Mononuclear cell (primary cell): ENCODE measurements around the gene JAK1. TPM values are rescaled to one million over a fixed set of nuclear protein-coding genes. Genes with fewer than 3 reads are reported as not detected.
"Not testable (repeated sequence)": the region's sequence is repeated elsewhere in the genome, so short reads cannot be mapped to it uniquely, and the experiment has no call there.

Experiments used
- H3K27me3 ChIP-seq: 2 replicates; pipeline ENCODE4 v1.6.0; 2011; ENCODE audit warnings: low read length, control low read depth; ENCODE audit not compliant: insufficient read depth
- H3K4me1 ChIP-seq: 2 replicates; pipeline ENCODE4 v1.5.1; 2011; ENCODE audit warnings: mild to moderate bottlenecking, low read length, control low read depth; ENCODE audit not compliant: insufficient read depth
- H3K4me3 ChIP-seq: 2 replicates; pipeline ENCODE4 v1.5.1; 2011; ENCODE audit warnings: mild to moderate bottlenecking, low read length, moderate library complexity
- H3K9me3 ChIP-seq: 2 replicates; pipeline ENCODE4 v1.5.1; 2011; ENCODE audit warnings: low read depth, mild to moderate bottlenecking, control low read depth, low read length
- total RNA-seq: library from RNA; depleted of rRNA; stranded (reverse); fragments of >200 nt; gene quantifications from one replicate; pipeline ENCODE4 v1.2.3, GENCODE V29; 2012

JAK1 gene
- total RNA-seq, 1 donor = 345 TPM

DNA sequence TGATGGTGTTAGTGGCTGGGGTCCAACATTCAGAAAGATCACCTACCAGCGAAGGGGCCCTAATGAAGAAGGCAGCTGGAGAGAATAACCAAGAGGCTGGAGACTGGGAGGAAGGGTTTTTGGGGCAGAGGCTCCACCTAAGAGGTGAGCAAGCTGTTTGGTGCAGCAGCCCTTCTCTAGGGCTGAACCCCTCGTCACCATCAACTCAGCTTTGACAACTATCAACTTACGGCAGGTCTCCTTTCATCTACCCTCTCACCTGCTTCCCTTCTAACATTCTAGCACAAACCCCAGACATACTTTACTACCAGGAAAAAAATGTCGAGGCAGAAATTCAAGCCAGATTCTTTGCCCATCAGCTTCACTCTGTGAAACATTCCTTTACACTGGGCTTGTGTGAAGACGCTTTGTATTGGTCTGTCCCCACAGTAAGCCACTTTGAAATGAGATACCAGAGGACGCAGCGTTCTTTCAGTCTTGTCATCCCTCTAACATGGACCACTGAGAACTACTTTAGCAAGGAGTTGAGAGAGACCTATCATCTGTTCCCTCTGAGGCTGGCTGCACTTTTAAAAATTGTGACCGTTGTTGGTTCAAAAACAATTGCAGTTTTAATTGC, 136.8 kb downstream of the JAK1 start:
- H3K9me3 ChIP-seq = no peaks in the 10 kb centered on the region
- peaks cover 18% of the 10 kb centered on the region for H3K4me1 ChIP-seq
- no peaks in the 10 kb centered on the region for H3K27me3 ChIP-seq
- no peak overlapping the region for H3K4me3 ChIP-seq

DNA sequence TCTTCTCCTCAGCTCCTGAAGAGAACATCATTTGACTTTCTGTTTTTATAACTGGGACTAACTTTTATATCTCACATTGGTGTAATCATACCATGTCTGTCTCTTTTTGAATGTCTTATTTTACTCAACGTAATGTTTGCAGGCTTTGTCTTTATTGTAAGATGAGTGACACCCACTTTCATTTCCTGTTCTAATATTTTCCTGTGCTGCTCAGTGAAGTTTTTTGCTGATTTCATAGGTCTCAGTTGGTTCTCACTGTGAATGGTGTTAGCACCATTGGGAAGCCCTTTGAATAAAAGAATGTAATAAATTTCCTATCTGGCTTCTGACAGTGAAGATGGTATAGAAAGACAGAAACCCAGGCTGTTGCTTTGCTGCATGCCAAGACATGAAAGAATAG, 137.5 kb downstream of the JAK1 start:
- no peaks in the 10 kb centered on the region for H3K9me3 ChIP-seq
- H3K4me3 ChIP-seq = no peak overlapping the region
- peaks cover 18% of the 10 kb centered on the region for H3K4me1 ChIP-seq
- no peaks in the 10 kb centered on the region for H3K27me3 ChIP-seq

DNA sequence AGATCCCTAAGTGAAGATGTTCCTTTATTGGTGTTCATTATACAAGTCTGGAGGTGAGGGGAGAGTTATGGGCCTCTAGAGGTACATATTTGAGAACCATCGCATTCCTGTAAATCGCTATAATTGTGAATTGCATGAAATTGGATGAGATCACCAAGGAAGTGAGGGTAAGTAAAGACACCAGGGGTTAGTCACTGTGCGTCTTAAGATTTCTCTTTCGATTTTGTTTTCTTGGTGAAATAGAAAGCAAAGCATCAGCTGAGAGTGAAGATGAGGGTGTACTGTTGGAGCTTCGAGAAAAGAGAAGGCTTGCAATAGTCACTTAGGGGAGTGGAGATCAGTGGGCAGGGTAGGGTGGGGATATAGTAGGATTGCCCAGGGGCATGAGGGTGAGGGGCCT, 139.4 kb downstream of the JAK1 start:
- Histone ChIP-seq H3K27me3 (no peaks in the 10 kb centered on the region), H3K4me3 (no peak overlapping the region), H3K4me1 (peaks cover 18% of the 10 kb centered on the region), H3K9me3 (no peaks in the 10 kb centered on the region)

DNA sequence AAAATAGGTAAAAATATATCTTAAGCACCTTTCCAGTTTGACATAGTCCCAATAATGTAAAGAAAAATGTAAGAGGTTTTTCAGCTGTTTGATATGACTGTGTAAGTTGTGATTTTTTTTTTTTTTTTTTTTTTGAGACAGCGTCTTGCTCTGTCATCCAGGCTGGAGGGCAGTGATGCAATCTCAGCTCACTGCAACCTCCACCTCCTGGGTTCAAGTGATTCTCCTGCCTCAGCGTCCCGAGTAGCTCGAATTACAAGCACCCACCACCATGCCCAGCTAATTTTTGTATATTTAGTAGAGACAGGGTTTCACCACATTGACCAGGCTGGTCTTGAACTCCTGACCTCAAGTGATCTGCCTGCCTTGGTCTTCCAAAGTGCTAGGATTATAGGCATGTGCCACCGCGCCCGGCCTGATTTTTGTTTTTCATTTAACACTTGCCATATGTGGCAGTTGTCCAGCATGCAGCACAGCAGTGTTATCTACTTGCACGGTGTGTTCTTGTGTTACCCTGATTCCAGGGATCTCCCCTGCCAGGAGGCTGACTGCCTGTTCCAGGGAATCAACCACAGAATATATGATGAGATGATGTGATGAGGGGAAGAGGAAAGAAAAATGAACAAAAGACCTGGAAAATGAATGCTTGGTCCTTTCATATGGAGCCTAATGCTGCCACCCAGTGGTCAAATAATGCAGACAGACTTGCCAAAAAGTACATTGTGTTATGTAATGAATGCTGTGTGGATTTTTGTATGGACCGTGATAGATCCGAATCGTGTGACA, 142.5 kb downstream of the JAK1 start:
- Histone ChIP-seq H3K4me3 (no peak overlapping the region), H3K4me1 (peaks cover 10% of the 10 kb centered on the region), H3K27me3 (no peaks in the 10 kb centered on the region), H3K9me3 (no peaks in the 10 kb centered on the region)

DNA sequence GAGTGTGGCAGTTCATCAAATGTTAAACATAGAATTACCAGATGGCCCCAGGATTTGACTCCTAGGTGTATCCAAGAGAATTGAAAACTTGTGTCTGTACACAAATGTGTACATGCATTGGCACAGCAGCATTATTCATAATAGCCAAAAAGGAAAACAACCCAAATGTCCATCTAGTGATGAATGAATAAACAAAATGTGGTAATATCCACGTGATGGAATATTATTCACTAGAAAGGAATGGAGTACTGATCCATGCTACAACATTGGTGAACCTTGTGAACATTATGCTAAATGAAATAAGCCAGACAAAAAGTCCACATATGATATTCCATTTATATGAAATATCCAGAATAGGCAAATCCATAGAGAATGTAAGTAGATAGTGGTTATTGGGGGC, 143.7 kb downstream of the JAK1 start:
- Histone ChIP-seq H3K27me3 (no peaks in the 10 kb centered on the region), H3K9me3 (no peaks in the 10 kb centered on the region), H3K4me1 (peaks cover 3% of the 10 kb centered on the region), H3K4me3 (no peak overlapping the region)

DNA sequence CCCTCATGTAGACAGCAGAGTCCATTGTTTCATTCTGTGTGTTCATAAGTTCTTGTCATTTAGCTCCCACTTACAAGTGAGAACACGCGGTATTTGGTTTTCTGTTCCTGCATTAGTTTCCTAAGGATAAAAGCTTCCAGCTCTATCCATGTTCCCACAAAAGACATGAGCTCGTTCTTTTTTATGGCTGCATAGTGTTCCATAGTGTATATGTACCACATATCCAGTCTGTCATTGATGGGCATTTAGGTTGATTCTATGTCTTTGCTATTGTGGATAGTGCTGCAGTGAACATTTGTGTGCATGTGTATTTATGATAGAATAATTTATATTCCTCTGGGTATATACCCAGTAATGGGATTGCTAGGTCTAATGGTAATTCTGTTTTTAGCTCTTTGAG, 145.8 kb downstream of the JAK1 start:
- not testable (repeated sequence) for H3K9me3 ChIP-seq, H3K27me3 ChIP-seq, H3K4me1 ChIP-seq, H3K4me3 ChIP-seq

DNA sequence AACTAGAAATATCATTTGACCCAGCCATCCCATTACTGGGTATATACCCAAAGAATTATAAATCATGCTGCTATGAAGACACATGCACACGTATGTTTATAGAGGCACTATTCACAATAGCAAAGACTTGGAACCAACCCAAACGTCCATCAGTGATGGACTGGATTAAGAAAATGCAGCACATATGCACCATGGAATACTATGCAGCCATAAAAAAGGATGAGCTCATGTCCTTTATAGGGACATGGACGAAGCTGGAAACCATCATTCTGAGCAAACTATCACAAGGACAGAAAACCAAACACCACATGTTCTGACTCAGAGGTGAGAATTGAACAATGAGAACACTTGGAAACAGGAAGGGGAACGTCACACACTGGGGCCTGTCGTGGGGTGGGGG, 149.0 kb downstream of the JAK1 start:
- not testable (repeated sequence) for H3K4me1 ChIP-seq, H3K27me3 ChIP-seq, H3K9me3 ChIP-seq, H3K4me3 ChIP-seq

DNA sequence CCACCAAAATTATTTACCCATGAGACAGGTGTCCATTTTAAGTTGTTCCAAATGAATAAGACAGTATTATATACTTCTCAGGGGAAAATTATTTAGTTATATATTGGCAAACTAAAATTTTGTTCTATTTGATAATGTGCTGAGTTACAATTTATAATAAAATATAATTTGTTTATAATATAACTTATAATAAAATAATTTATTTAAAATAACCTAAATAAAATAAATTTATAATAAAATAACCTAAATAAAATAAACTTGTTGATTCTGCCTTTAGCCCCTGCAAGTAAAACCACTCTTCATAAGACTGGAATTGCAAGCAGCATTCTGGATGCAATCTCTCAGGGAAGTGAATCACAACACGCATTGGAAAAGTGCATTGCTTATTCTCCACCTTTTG, 151.9 kb downstream of the JAK1 start:
- Histone ChIP-seq H3K4me1 (no peaks in the 10 kb centered on the region), H3K4me3 (no peak overlapping the region), H3K27me3 (no peaks in the 10 kb centered on the region), H3K9me3 (no peaks in the 10 kb centered on the region)

DNA sequence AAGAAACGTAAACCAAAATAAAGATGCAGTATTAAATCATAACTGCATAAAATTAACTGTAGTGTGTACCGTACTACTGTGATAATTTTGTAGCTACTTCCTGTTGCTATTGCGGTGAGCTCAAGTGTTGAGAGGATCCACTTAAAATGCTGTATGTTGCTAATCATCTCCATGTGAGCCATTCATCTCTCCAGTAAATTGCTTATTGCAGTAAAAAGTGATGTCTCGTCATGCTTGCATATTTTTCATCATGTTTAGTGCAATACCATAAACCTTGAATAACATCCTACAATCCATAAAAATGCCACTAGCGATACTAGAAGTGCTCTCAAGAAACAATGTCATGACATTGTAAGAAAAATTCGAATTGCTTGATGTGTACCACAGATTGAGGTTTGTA, 155.2 kb downstream of the JAK1 start:
- no peaks in the 10 kb centered on the region for H3K27me3 ChIP-seq
- no peaks in the 10 kb centered on the region for H3K9me3 ChIP-seq
- H3K4me1 ChIP-seq = no peaks in the 10 kb centered on the region
- no peak overlapping the region for H3K4me3 ChIP-seq

DNA sequence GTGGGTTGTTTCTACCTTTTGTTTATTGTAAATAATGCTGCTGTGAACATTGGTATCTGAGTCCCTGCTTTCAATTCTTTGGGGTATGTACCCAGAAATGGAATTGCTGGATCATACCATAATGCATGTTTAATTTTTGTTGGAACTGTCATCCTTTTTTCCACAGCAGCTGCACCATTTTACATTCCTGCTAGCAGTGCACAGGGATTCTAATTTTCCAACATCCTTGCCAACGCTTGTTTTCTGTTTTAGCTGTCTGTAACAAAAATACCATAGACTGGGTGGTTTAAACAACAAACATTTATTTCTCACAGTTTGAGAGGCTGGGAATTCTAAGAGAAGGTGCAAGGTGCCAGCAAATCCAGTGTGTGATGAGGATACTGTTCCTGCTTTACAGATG, 156.3 kb downstream of the JAK1 start:
- no peaks in the 10 kb centered on the region for H3K27me3 ChIP-seq
- H3K4me3 ChIP-seq = no peak overlapping the region
- no peaks in the 10 kb centered on the region for H3K9me3 ChIP-seq
- H3K4me1 ChIP-seq = no peaks in the 10 kb centered on the region

DNA sequence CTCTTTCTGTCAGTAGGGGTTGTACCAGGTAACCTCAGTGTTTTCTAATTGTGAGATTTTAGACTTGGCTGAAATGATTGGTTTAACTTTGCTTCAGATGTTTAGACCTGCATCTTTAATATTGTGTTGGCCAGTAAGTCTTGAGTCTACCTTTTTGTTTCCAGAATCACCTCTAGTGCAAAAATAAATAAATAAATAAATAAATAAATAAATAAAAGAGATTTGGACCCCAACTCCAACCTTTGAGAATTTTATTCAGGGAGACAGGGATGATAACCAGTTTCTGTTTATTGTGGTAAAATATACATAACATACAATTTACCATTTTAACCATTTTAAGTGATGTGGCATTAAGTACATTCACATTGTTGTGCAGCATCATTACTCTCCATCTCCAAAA, 157.0 kb downstream of the JAK1 start:
- H3K4me3 ChIP-seq = no peak overlapping the region
- no peaks in the 10 kb centered on the region for H3K4me1 ChIP-seq
- no peaks in the 10 kb centered on the region for H3K9me3 ChIP-seq
- no peaks in the 10 kb centered on the region for H3K27me3 ChIP-seq

DNA sequence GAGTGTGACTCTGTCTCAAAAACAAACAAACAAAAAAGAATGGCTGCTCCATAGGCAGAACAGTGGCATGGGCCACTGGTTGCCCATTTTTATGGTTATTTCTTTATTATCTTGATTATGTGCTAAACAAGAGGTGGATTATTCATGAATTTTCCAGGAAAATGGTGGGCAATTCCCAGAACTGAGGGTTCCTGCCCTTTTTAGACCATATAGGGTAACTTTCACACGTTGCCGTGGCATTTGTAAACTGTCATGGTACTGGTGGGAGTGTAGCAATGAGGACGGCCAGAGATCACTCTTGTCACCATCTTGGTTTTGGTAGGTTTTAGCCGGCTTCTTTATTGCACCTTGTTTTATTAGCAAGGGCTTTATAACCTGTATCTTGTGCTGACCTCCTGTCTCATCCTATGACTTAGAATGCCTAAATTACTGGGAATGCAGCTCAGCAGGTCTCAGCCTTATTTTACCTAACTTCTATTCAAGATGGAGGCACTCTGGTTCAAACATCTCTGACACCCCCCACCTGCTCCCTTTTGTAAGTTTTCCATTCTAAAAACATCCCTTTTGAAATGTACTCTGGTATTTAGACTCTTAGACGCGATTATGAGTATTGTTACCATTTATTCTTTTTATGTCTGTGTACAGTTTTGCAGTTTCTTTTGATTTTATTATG, 164.4 kb downstream of the JAK1 start:
- H3K27me3 ChIP-seq = no peaks in the 10 kb centered on the region
- no peaks in the 10 kb centered on the region for H3K4me1 ChIP-seq
- no peaks in the 10 kb centered on the region for H3K9me3 ChIP-seq
- no peak overlapping the region for H3K4me3 ChIP-seq

DNA sequence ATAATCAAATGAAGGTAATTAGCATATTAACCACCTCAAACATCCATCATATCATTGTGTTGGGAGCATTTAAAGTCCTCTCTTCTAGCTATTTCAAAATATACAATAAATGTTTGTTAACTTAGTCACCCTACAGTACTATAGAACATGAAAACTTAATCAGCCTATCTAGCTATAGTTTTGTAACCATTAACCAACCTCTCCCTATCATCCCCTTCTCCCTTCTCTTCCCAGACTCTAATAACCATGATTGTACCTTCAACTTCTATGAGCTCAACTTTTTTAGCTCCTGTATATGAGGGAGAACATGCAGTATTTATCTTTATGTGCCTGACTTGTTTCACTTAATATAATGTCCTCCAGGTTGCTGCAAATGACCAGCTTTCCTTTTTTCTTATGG, 167.5 kb downstream of the JAK1 start:
- Histone ChIP-seq H3K9me3 (no peaks in the 10 kb centered on the region), H3K4me1 (no peaks in the 10 kb centered on the region), H3K27me3 (no peaks in the 10 kb centered on the region), H3K4me3 (no peak overlapping the region)

DNA sequence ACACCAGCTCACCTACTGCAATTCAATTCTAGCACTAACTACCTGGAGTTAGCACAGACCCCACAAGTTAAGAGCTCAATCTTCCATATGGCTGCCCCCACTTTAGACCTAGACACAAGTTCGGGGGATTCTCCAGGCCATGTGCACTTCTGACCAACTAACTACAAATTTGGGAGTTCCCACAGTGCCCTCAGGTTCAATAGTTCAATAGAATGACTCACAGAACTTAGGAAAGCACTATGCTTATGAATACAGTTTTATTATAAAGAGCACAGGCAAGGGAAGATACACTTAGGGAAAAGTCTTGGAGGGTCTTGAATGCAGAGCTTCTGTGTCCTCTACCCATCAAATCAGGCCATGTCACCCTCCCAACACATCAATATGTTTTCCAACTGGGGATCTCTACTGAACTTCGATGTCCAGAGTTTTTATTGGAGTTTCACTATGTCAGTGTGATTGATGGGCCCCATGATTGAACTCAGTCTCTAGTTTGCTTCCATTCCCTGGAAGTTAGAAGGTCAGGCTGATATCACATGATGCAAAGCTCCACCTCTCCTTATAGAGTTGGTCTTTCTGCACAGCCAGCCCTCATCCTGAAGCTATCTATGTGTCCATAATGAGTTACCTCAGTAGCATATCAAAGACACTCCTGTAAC, 175.4 kb downstream of the JAK1 start:
- Histone ChIP-seq H3K27me3 (no peaks in the 10 kb centered on the region), H3K4me1 (no peaks in the 10 kb centered on the region), H3K9me3 (peaks cover 8% of the 10 kb centered on the region), H3K4me3 (no peak overlapping the region)
